ENCODE results near the gene ENTPD1.

Gene ENTPD1

DNA sequence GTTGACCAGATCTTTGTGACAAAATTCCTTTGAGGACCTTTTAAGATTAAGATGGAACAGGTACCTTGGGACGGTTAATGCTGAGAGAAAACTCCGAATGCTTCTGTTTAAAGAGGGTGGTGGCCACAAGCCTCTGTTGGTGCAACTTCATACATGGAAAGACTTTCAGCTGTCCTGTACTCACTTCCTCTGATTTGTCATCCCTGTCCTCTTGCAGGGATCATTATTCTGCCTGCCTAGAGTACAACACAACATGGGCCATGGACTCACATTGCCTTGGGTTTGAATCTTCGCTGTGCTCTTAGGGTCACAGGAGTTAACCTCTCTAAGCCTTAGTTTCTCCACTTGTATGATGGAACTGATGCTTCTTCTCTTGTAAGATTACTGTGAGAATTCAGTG, 75.1 kb downstream of the ENTPD1 start:
- DNase-seq (ENCODE audit: low spot score), result no peak

DNA sequence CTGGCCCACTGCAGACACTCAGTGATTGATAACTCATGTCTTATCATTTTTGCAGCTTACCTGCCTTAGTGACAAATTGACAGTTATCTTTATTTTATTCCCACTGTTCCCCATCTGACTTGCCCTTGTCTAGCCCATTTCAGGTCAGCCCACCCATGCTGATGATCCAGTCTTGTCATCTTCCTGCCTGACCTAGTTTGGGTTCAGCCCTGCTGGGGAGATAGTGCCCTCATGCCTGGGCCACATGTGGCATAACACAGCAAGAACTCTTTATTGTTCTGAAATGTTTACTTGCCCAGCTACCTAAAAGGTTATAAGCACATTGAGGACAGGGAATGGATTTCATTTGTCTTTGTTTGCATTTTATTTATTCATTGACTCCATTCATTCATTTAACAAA, 75.6 kb downstream of the ENTPD1 start:
- DNase-seq (ENCODE audit: low spot score), result no peak

DNA sequence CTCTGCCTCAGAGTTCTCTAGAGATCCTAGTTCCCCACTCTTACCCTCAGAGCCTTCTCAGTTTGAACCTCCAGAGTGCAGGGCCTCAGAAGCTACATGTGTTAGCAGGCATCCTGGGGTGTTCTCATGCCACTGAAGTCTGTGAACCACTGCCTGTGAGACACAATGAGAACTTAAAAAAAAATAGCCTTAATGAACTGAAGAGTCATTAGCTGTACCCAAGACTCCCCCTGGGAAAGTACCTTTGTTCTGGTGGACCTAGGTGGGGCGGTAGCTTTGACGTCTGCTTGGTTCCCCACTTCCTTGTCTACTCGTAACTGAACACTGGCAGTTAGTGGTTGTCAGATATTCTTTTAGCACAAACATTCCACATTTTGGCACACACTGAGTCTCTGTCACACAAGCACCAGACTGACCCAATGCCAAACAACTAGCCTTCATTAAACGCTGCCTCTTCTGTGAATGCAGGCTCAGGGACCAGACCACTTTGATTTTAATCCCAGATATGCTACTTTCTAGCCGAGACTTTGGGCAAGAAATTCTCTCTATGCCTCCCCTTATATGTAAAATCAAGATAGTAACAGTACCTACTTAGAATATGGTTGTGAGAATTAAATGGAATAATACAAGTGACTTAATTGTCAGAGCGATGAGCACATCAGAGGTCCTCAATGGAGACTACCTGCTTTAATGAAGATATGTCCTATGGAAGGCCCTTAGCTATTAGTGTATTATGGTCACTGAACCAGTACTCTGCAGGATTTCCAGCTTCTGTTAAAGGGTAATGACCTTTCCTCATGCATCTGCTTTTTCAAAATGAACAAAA, 76.5 kb downstream of the ENTPD1 start:
- DNase-seq (ENCODE audit: low spot score), result no peak

DNA sequence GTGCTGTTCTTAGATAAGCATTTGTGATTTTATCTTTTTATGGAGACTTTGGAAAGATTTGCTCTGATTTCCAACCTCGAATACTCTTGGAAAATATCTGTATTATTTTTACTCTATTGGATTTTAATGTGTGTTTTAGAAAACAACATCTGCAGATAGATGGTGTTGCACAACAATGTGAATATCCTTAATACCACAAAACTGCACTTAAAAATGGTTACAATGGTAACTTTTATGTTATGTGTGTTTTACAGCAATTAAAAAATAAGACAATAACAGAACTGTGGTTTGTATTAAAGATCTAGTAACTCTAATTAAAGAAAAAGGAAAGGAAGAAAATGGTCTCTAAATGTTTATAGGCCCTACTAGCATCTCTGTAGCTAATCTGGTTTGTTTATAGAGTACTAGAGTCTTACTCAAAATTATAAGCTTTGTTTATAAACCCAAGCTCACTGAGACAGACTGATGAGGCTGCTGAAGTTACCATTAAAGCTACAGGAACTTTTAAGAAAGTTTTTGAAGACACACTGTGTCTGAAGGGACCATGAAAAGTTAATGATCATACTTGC, 77.2 kb downstream of the ENTPD1 start:
- no peak for DNase-seq (ENCODE audit: low spot score)

DNA sequence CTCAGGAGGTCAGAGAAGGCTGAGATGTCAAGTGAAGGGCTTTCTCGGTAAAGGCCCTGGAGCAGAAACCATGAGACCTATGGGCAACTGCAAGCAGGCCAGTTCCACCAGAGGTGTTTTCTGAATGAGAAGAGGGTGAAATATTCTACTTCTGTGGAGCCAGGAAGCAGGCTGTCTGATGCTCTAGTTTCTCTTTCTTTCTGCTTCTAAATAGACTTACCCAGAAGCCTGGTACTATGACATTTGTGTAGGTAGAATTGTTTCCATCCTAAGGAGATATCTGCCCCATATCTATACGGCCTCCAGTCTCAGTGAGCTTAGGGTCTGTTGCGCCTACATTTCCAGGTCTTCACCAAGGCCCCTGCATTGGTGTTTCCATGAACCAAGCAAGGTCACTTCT, 78.4 kb downstream of the ENTPD1 start:
- DNase-seq (ENCODE audit: low spot score), result no peak

DNA sequence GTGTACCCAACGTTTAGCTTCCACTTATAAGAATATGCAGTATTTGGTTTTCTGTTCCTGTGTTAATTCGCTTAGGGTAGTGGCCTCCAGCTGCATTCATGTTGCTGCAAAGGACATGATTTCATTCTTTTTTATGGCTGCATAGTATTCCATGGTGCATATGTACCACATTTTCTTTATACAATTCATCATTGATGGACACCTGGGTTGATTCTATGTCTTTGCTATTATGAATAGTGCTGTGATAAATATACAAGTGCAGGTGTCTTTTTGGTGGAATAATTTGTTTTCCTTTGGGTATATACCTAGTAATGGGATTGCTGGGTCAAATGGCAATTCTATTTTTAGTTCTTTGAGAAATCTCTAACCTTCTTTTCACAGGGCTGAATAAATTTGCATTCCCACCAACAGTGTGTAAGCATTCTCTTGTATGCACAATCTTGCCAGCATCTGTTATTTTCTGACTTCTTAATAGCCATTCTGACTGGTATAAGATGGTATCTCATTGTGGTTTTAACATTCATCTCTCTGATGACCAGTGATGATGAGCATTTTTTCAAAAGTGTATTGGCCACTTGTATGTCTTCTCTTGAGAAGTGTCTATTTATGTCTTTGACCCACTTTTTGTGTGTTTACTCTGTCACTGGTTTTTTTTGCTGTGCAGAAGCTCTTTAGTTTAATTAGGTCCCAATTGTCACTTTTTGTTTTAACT, 79.3 kb downstream of the ENTPD1 start:
- no peak for DNase-seq (ENCODE audit: low spot score)

DNA sequence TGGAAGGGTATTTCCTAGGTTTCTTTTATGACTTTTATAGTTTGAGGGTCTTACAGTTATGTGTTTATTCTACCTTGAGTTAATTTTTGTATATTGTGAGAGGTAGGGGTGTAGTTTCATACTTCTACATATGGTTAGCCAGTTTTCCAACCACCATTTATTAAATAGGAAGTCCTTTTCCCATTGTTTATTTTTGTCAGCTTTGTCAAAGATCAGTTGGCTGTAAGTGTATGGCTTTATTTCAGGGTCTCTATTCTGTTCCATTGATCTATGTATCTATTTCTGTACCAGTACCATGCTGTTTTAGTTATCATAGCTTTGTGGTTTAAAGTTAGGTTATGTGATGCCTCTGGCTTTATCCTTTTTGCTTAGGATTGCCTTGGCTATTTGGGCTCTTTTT, 79.9 kb downstream of the ENTPD1 start:
- DNase-seq (ENCODE audit: low spot score), result no peak

DNA sequence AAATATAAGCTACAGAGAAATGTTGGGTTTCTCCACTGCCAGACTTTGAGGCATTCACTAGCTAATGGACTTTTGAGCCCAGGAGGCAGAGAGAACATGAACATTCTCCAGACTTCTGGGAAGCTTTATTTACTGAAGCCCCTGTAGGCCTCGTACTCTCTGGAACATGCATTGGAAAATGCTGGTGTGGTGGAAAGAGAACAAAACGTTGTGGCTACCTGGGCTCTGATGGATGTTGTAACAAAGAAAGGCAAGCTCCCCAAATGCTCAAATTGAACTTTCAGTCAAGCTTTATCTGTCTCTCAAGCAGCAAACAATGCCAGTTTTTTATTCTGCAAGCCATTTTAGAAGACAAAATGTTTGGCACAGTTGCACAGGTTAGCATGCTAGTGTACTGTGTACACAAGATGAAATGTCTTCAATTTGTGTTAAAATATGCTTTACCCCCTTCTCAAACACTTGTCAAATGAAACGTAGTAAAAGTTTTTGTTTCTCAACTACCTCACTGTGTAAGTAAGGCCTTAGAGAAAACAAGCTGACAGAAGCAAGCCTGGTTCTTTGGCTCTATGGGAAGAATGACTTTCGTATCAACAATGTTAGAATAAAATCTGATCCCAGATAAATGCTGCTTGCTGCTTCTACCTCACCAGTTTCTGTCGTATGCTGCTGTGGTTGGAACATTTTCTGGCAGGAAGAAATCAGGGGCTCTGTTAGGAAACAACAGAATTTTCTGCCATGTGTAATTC, 80.8 kb downstream of the ENTPD1 start:
- DNase-seq (ENCODE audit: low spot score), result no peak

DNA sequence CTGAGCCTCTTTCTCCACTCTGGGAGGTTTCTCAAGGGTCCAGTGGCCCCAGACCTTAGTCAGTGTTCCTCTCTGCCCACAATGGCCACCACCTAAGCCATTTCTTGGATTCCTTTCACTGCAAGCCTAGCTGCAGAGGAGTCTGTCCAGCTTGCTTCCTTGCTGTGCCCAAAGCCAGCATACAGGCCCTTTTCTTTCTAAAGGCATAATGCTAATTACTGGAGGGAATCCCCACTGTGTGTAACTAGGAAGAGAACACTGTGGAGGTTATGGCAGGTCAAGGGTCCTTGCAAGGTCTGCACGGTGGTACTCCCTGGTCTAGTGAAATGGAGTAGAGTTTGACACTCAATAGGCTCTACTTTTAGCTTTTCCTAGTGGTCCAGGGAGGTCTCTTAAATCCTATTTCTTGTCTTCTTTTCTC, 81.4 kb downstream of the ENTPD1 start:
- DNase-seq (ENCODE audit: low spot score), result no peak

DNA sequence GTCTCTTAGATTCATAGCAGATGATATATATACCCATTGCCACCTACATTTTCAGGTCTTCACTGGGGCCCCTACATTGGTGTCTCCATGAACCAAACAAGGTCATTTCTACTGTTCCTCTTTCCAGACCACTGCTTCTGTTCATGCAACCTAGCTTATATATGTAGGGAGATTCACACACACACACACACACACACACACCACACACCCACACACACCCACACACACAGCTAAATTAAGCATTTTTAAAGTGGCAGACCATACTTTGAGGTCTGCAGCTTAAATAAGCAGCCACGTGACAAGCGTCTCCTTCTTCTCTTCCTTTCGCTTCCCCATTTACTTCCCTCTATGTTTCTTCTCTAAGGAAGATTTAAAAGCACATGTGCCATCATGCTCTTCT, 81.8 kb downstream of the ENTPD1 start:
- DNase-seq (ENCODE audit: low spot score), result peak; percentile 35

DNA sequence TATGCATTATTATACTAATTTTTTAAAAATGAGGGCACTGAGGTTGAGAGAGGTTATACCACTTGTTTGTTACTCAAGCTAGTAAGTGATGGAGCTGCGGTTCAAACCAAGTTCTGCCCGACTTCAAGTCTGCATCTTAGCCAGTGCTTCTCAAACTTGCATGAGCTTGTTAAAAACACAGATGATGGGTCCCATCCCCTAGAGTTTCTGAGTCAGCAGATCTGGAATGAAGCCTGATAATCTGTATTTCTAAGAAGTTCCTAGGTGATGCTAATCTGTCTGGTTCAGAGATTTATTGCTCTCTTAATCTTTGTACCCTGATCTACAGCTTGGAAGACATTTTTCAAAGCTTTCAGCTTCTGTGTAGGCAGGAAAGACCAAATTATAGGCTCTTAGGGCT, 84.2 kb downstream of the ENTPD1 start:
- DNase-seq (ENCODE audit: low spot score), result no peak

DNA sequence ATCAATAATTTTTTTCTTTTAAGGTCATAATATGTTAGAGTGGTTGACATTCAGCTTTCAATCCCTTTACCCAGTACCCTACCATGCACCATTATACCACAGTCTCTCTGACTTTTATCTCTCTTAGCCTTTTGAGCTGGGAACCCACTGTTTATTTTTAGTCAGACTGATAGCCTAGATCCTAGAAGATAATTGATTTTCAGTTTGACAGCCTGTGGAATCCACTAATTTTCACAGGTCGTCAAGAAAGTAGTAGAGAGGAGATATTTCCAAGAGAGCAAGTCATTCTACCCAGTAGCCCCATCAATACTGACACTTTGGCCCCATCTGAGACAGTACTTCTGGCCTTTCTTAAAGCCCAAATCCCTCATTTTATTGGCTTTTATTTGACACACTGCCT, 84.7 kb downstream of the ENTPD1 start:
- DNase-seq (ENCODE audit: low spot score), result no peak

DNA sequence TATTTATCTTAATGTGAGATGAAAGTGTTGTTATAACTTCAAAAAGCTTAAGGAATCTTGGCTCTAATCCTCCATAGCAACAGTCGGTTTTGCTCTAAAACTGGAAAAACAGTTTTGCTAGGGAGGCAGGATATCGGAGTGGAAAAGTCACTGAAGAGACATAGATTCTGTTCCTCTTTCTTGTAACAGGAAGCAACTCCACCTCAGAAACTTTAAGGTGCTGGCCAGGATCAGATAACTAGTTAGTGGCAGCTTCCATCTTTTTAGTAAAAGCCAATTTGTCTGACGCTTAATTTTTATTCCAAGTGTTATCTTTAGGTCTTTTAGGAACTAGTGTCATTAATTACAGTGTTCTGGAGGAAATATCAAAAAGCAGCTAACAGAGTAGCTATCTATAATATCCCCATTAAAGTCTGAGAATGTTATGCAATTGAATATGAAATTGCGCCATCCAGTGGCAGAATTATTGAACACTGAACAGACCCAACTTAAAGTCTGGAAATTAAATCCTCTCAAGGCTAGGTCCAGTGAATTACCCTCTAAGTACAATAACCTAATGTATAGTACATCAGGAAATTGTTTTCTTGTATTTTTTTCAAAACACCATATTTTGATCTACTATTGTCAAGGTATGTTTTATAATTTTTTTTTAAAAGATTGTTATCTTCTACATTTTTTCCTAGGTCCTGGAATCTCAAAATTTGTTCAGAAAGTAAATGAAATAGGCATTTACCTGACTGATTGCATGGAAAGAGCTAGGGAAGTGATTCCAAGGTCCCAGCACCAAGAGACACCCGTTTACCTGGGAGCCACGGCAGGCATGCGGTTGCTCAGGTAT, 85.9 kb downstream of the ENTPD1 start:
- peak; percentile 87 for DNase-seq (ENCODE audit: low spot score)

DNA sequence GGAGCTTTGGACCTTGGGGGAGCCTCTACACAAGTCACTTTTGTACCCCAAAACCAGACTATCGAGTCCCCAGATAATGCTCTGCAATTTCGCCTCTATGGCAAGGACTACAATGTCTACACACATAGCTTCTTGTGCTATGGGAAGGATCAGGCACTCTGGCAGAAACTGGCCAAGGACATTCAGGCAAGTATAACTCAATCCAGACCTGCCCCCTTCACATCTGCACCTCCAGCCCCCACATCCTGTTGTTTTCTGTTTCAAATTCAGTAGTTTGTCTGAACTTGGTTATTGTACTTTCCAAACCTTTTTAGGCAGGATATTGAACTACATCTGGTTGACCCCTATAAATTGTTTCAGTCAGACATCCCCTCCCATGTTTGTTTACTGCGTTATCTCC, 89.4 kb downstream of the ENTPD1 start:
- no peak for DNase-seq (ENCODE audit: low spot score)

DNA sequence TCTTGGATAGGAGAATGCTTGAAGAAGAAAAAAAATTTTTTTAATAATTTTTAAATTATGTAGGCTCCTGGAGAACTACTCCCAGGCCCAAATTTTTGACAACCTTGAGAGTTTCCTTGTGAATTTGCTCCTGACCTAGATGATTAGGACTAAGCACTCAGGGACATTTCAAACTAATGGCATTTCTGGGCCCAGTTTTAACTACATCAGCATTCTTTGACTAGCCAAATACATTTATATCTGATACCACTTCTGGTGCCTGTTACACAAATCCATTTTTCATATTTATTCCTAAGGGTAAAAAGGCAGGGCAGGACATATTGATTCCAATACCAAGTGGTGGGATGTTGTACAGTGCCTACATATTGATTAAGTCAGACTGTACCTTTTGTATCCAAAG, 91.0 kb downstream of the ENTPD1 start:
- no peak for DNase-seq (ENCODE audit: low spot score)

DNA sequence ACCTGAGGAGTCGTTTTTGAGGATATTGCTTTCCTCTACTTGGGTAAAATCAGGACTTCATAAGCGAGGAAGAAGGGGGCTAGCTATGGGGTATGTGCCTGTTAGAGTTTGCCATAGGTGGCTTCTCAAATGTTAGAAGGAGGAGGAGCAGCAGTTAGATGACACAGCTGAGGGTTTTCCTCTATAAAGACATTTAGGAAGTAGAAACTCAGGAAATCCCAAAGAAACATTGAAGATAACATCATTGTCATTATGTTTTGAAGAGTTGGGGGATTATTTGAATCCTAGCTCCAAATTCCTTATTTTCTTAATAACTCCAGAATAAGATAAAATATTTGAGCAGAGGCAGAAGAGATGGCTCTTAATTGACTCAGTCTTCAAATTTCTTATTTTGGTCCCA, 92.9 kb downstream of the ENTPD1 start:
- no peak for DNase-seq (ENCODE audit: low spot score)

DNA sequence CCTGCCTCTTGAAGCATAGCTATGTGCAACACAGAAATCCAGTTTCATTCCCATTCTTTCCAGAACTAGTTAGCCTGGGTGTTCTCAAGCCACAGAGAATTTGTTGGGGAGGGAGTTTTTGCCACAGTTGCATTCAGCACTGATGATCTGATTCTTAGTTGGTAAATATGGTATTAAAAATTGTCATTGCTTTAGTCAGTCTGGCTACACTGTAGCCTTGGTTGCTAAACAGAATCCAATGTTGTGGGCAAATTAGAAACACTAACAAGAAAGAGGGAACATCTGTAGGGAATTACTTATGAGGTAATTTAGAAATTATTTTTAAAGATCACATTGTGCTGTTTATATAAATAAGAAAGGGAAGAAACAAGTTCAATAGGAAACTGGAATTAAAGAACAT, 94.8 kb downstream of the ENTPD1 start:
- no peak for DNase-seq (ENCODE audit: low spot score)

DNA sequence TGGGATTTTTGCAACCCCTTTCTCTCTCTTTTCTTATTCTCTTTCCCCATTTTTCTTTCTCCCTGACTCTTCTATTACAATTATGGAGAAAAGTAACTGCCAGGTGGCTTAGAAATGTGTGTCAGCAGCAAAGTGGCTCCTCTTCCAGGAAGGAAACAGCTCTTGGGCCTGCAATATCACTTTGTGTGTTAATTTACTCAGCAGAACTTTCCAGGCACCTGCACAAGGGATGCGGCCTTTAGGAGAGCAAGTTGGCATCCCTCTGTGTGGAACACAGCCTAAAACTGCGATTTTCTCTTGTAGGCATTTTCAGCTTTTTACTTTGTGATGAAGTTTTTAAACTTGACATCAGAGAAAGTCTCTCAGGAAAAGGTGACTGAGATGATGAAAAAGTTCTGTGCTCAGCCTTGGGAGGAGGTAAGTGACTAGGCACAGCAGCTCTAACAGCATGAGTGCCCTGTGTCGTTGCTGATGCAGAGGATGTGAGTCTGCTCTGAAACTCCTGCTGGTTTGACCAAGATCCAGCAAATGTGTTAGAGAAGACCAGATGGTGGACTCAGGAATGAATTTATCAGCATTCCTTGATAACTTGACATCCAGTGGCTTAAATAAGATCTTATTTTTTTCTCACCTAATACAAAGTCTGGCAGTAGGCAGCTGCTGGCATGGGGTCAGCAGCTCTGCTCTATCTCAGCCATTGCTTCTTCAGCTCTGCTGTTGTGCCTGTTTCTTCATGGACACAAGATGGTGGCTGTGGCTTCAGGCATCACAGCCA, 104.4 kb downstream of the ENTPD1 start:
- no peak for DNase-seq (ENCODE audit: low spot score)

DNA sequence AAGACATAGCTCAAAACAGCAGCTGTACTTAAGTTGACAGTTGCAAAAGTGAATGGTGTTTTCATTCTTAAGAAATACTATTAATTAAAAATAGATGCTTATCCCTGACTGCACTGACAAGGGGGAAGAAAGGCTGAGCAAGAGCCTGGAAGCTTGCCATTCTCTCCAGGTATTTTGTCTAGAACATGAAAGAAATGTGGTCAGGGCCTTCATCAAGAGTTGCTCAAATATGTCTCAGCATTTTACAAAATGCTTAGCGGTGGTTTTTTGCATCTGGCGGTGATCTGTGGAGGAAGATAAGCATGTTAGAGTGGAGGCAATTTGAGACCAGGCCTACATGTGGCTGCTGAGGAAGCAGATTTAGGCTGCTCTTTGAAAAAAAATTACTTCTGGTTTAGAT, 105.4 kb downstream of the ENTPD1 start:
- DNase-seq (ENCODE audit: low spot score), result no peak

DNA sequence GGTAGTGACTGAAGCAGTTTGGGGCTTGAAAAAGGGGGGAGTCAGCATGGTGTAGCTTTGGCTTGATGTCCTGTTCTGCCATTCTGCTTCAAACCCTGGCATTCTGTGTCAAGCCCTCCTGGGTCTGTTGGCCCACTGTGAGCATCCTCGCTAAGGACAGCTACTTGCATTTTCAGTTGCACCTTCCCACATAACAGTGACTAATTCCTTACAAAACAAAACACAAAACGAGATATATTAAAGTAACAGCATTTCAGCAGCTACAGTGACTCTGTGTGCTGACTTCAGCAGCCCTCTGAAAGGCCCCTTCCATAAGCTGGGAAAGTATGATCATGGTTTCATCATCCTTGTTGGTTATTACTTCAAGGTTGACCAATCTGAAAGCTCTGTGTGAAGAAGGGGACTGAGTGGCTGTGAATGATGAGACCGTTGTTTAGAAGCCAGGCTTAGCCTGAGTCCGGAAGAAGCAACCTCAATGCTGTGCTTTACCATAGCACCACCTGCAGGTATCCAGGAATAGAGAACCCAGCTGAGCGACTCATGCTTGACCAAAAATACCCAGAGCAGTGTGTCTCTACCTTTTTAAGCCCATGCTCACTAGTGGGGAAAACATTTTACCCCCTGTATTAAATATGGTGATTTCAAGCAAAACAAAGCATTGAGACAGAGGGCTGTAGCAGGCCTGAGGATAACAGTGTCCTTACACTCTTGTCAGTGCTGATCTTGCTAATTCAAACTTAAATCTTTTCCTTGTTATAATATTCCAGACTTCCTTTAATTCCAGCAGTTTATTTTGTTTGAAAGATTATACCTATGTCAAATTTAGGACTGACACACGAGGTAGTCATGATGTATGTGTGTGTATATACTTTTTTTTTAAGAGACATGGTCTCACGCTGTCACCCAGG, 109.2 kb downstream of the ENTPD1 start:
- DNase-seq (ENCODE audit: low spot score), result peak; percentile 89

All from NAMALWA (cell line).